Skeletal muscle satellite cell (primary cell): ENCODE results near the gene VPS39.

ENCODE experiments used
- H3K27me3 ChIP-seq: 2 replicates; pipeline ENCODE4 v1.7.0; 2013; ENCODE audit warnings: low read length; ENCODE audit not compliant: control insufficient read depth, insufficient read depth
- H3K36me3 ChIP-seq: 2 replicates; pipeline ENCODE4 v1.7.0; 2013; ENCODE audit warnings: mild to moderate bottlenecking, control low read depth, low read length; ENCODE audit not compliant: insufficient read depth
- H3K4me1 ChIP-seq: 2 replicates; pipeline ENCODE4 v1.7.0; 2013; ENCODE audit warnings: low read length; ENCODE audit not compliant: control insufficient read depth, insufficient read depth
- H3K4me2 ChIP-seq: 2 replicates; pipeline ENCODE4 v1.7.0; 2013; ENCODE audit warnings: mild to moderate bottlenecking, low read length
- H3K4me3 ChIP-seq: 2 replicates; pipeline ENCODE4 v1.7.0; 2013; ENCODE audit warnings: low read length
- H3K9ac ChIP-seq: 2 replicates; pipeline ENCODE4 v1.7.0; 2013; ENCODE audit warnings: mild to moderate bottlenecking, low read depth, low read length, moderate library complexity
- H3K9me3 ChIP-seq: replicated peaks from 2 replicates; pipeline ENCODE4 v1.7.0; 2013; ENCODE audit warnings: mild to moderate bottlenecking, control low read depth, low read length

The VPS39 gene

GRCh38 chr15:42150219-42150970 is 57.7 kb downstream of the VPS39 start:
- Histone ChIP-seq H3K36me3 (no peaks in the 10 kb centered on the region), H3K9me3 (no peaks in the 10 kb centered on the region), H3K27me3 (peaks cover 24% of the 10 kb centered on the region), H3K9ac (no peak overlapping the region), H3K4me2 (no peak overlapping the region), H3K4me3 (no peak overlapping the region), H3K4me1 (peaks cover 13% of the 10 kb centered on the region)

GRCh38 chr15:42149493-42150218 is 58.4 kb downstream of the VPS39 start:
- Histone ChIP-seq H3K4me2 (no peak overlapping the region), H3K27me3 (peaks cover 30% of the 10 kb centered on the region), H3K36me3 (no peaks in the 10 kb centered on the region), H3K4me3 (no peak overlapping the region), H3K4me1 (peaks cover 13% of the 10 kb centered on the region), H3K9ac (no peak overlapping the region), H3K9me3 (no peaks in the 10 kb centered on the region)

GRCh38 chr15:42148808-42149492 is 59.2 kb downstream of the VPS39 start:
- Histone ChIP-seq H3K9ac (no peak overlapping the region), H3K4me3 (no peak overlapping the region), H3K4me1 (peaks cover 13% of the 10 kb centered on the region), H3K27me3 (peaks cover 38% of the 10 kb centered on the region), H3K4me2 (no peak overlapping the region), H3K9me3 (no peaks in the 10 kb centered on the region), H3K36me3 (no peaks in the 10 kb centered on the region)

DNA sequence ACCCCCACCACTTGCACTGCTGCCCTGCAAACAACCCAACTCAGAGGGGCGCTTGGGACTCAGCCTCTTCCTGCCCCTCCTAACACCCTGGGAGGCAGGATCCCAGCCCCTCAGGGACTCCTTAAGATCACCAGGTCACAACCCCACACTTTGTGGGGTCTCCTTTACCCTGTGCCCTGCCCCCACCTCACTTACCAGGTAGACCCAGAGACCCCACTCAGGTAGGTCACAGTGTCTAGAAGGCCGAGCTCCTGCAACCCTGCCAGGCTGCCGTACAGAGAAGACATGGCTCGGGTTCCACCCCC is 60.7 kb downstream of the VPS39 start:
- Histone ChIP-seq H3K4me3 (no peak overlapping the region), H3K27me3 (peaks cover 47% of the 10 kb centered on the region), H3K4me1 (peaks cover 11% of the 10 kb centered on the region), H3K4me2 (no peak overlapping the region), H3K36me3 (no peaks in the 10 kb centered on the region), H3K9ac (no peak overlapping the region), H3K9me3 (no peaks in the 10 kb centered on the region)

DNA sequence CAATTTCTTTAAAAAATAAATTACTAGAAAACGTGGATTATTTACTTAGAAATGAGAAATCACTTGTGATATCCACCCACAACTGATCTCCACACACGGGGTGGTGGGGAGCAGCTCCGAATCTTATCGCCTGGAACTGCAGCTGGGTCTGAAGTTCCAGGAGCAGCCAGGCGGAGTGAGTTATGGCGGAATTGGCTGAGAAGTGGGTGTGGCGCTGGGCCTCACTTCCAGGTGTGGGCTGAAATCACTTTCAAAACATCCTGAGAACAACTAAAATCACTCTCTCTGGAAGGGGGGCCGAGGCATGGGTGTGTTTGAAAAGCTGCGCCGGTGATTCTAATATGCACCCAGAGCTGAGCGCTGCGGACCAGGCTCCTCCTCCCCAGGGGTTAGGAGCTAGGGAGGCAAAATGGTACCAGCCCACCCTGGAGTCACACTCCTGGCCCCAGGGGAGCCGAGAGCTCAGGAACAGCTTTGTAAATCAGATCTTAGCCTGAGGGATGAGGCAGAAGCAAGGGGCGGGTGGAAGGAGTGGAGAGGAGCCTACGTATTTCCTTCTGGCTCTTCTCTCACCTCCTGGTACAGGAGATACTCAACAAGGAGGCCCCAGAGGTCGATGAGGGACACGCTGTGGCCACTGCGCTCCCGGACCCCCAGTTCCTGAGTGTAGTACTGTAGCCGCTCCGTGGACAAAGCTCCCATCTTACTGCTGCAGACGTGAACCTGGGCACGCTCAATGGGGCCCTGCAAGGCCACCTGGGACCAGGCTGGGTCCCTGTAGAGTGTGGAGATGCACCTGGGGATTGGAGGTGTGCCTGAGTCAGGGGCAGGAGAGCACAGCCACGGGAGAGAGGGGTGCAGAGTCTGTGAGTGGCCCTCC is 61.3 kb downstream of the VPS39 start:
- Histone ChIP-seq H3K4me2 (no peak overlapping the region), H3K4me3 (no peak overlapping the region), H3K36me3 (no peaks in the 10 kb centered on the region), H3K27me3 (peaks cover 51% of the 10 kb centered on the region), H3K9ac (no peak overlapping the region), H3K9me3 (no peaks in the 10 kb centered on the region), H3K4me1 (peaks cover 5% of the 10 kb centered on the region)

GRCh38 chr15:42145546-42146455 is 62.3 kb downstream of the VPS39 start:
- H3K9me3 ChIP-seq: no peaks in the 10 kb centered on the region
- no peaks in the 10 kb centered on the region for H3K4me1 ChIP-seq
- no peak overlapping the region for H3K4me3 ChIP-seq
- peaks cover 60% of the 10 kb centered on the region for H3K27me3 ChIP-seq
- no peak overlapping the region for H3K9ac ChIP-seq
- H3K4me2 ChIP-seq: no peak overlapping the region
- no peaks in the 10 kb centered on the region for H3K36me3 ChIP-seq

- Histone ChIP-seq H3K9ac (no peak overlapping the region), H3K4me2 (no peak overlapping the region)
These were observed 63.2 kb downstream of the VPS39 start for GRCh38 chr15:42144841-42145375.

GRCh38 chr15:42143866-42144625 is 64.1 kb downstream of the VPS39 start:
- Histone ChIP-seq H3K9me3 (no peaks in the 10 kb centered on the region), H3K36me3 (no peaks in the 10 kb centered on the region), H3K4me1 (no peaks in the 10 kb centered on the region), H3K27me3 (peaks cover 74% of the 10 kb centered on the region), H3K4me3 (no peak overlapping the region), H3K9ac (no peak overlapping the region), H3K4me2 (no peak overlapping the region)

More at GRCh38 chr15:42144841-42145375, 63.2 kb downstream of the VPS39 start:
- Histone ChIP-seq H3K4me1 (no peaks in the 10 kb centered on the region), H3K36me3 (no peaks in the 10 kb centered on the region), H3K27me3 (peaks cover 69% of the 10 kb centered on the region), H3K4me3 (no peak overlapping the region), H3K9me3 (no peaks in the 10 kb centered on the region)

DNA sequence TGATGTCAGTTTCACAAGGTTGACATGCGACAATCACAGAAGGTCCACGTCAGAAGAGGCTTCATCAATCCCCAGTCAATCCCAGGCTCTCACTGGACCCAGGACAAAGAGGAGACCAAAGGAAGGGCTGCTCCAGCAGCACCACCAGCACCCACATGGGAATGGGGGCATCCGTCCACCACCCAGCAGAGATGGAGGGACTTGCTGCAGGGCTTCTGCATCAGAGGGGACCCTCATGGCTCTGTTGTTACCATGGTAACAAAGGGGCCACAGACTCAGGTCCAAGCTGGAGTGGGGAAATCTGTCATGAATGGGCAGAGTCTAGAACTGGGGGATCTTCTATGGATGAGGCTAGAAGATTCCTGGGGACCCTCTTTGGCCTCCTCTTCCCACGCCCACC is 64.7 kb downstream of the VPS39 start:
- Histone ChIP-seq H3K4me2 (no peak overlapping the region), H3K4me3 (no peak overlapping the region), H3K4me1 (no peaks in the 10 kb centered on the region), H3K9ac (no peak overlapping the region), H3K9me3 (no peaks in the 10 kb centered on the region), H3K27me3 (peaks cover 75% of the 10 kb centered on the region), H3K36me3 (no peaks in the 10 kb centered on the region)
